Liver (tissue), 3 donors: Measurements from ENCODE around the gene CDH13.

ENCODE experiments used
- EGR1 ChIP-seq, 2 donors: IDR thresholded peaks; 2 replicates each; pipeline ENCODE4 v1.6.1; 2016 to 2018; ENCODE audit warnings: antibody characterized with exemption in 2 of 2, low read depth in 2 of 2
- FOXA2 ChIP-seq: IDR thresholded peaks from 2 replicates; pipeline ENCODE4 v1.6.1; 2016; ENCODE audit warnings: antibody characterized with exemption
- GABPA ChIP-seq, 2 donors: IDR thresholded peaks in 1 of 2; conservative IDR thresholded peaks in 1 of 2; 2 replicates each; pipeline ENCODE4 v1.6.1; 2016; ENCODE audit warnings: antibody characterized with exemption in 2 of 2, mild to moderate bottlenecking in 1 of 2, moderate library complexity in 1 of 2
- HNF4G ChIP-seq: IDR thresholded peaks from 2 replicates; pipeline ENCODE4 v1.6.1; 2016; ENCODE audit warnings: antibody characterized with exemption
- JUND ChIP-seq, 2 donors: IDR thresholded peaks; 2 replicates each; pipeline ENCODE4 v1.6.1; 2016; ENCODE audit warnings: antibody characterized with exemption in 2 of 2
- RAD21 ChIP-seq, 2 donors: IDR thresholded peaks; 2 replicates each; pipeline ENCODE4 v1.6.1; 2016; ENCODE audit warnings: antibody characterized with exemption in 2 of 2, mild to moderate bottlenecking in 2 of 2
- RXRA ChIP-seq, 2 donors: IDR thresholded peaks; 2 replicates each; pipeline ENCODE4 v1.6.1; 2017 to 2018; ENCODE audit warnings: antibody characterized with exemption in 2 of 2, mild to moderate bottlenecking in 1 of 2
- SP1 ChIP-seq: IDR thresholded peaks from 2 replicates; pipeline ENCODE4 v1.6.1; 2018; ENCODE audit warnings: antibody characterized with exemption, mild to moderate bottlenecking
- TAF1 ChIP-seq: conservative IDR thresholded peaks from 2 replicates; pipeline ENCODE4 v1.6.1; 2016; ENCODE audit warnings: antibody characterized with exemption, mild to moderate bottlenecking
- YY1 ChIP-seq: IDR thresholded peaks from 2 replicates; pipeline ENCODE4 v1.6.1; 2016; ENCODE audit warnings: antibody characterized with exemption, mild to moderate bottlenecking
- TF ChIP-seq, protein P1 (sequence below): fragments of 150-350 bp; IDR thresholded peaks from 2 replicates; pipeline ENCODE4 v1.5.1; 2017; ENCODE audit warnings: improper control_type of control experiment, low read depth, low read length; ENCODE audit not compliant: missing input control
- TF ChIP-seq, protein P2 (sequence below): IDR thresholded peaks from 2 replicates; pipeline ENCODE4 v1.6.1; 2016; ENCODE audit warnings: antibody characterized with exemption
- TF ChIP-seq, protein P3 (sequence below): IDR thresholded peaks from 2 replicates; pipeline ENCODE4 v1.6.1; 2016; ENCODE audit warnings: antibody characterized with exemption, mild to moderate bottlenecking
- TF ChIP-seq, protein P4 (sequence below): IDR thresholded peaks from 2 replicates; pipeline ENCODE4 v1.6.1; 2016; ENCODE audit warnings: antibody characterized with exemption
- donor health status: healthy.
- donor health status: healthy.

DNA sequence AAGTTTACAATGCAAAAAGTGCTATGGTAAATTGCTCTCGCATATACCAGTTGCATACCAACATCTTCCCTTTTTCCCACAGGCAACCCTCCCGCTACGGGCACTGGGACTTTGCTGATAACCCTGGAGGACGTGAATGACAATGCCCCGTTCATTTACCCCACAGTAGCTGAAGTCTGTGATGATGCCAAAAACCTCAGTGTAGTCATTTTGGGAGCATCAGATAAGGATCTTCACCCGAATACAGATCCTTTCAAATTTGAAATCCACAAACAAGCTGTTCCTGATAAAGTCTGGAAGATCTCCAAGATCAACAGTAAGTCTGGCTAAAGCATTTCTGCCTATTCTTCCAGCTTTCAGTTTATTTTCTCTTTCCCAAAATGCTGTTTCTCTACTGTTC, 1153.1 kb downstream of the CDH13 start:
- TF ChIP-seq, protein P1, sequence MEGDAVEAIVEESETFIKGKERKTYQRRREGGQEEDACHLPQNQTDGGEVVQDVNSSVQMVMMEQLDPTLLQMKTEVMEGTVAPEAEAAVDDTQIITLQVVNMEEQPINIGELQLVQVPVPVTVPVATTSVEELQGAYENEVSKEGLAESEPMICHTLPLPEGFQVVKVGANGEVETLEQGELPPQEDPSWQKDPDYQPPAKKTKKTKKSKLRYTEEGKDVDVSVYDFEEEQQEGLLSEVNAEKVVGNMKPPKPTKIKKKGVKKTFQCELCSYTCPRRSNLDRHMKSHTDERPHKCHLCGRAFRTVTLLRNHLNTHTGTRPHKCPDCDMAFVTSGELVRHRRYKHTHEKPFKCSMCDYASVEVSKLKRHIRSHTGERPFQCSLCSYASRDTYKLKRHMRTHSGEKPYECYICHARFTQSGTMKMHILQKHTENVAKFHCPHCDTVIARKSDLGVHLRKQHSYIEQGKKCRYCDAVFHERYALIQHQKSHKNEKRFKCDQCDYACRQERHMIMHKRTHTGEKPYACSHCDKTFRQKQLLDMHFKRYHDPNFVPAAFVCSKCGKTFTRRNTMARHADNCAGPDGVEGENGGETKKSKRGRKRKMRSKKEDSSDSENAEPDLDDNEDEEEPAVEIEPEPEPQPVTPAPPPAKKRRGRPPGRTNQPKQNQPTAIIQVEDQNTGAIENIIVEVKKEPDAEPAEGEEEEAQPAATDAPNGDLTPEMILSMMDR = no peak
- TF ChIP-seq, protein P2, sequence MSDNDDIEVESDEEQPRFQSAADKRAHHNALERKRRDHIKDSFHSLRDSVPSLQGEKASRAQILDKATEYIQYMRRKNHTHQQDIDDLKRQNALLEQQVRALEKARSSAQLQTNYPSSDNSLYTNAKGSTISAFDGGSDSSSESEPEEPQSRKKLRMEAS = no peak
- TF ChIP-seq JUND (IDR thresholded peaks at IDR 0.05) = no peak
- no peak for TF ChIP-seq RAD21 (IDR thresholded peaks at IDR 0.05)
- TF ChIP-seq TAF1 = no peak
- TF ChIP-seq YY1 = no peak
- no peak for TF ChIP-seq GABPA (IDR thresholded peaks at IDR 0.05 in 1 of 2, conservative IDR thresholded peaks at IDR 0.05 in 1 of 2)
- TF ChIP-seq EGR1 (IDR thresholded peaks at IDR 0.05; ENCODE audit: low read depth in 2 of 2) = no peak
- TF ChIP-seq, protein P3, sequence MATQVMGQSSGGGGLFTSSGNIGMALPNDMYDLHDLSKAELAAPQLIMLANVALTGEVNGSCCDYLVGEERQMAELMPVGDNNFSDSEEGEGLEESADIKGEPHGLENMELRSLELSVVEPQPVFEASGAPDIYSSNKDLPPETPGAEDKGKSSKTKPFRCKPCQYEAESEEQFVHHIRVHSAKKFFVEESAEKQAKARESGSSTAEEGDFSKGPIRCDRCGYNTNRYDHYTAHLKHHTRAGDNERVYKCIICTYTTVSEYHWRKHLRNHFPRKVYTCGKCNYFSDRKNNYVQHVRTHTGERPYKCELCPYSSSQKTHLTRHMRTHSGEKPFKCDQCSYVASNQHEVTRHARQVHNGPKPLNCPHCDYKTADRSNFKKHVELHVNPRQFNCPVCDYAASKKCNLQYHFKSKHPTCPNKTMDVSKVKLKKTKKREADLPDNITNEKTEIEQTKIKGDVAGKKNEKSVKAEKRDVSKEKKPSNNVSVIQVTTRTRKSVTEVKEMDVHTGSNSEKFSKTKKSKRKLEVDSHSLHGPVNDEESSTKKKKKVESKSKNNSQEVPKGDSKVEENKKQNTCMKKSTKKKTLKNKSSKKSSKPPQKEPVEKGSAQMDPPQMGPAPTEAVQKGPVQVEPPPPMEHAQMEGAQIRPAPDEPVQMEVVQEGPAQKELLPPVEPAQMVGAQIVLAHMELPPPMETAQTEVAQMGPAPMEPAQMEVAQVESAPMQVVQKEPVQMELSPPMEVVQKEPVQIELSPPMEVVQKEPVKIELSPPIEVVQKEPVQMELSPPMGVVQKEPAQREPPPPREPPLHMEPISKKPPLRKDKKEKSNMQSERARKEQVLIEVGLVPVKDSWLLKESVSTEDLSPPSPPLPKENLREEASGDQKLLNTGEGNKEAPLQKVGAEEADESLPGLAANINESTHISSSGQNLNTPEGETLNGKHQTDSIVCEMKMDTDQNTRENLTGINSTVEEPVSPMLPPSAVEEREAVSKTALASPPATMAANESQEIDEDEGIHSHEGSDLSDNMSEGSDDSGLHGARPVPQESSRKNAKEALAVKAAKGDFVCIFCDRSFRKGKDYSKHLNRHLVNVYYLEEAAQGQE = no peak
- TF ChIP-seq FOXA2 = peak; percentile 76
- TF ChIP-seq, protein P4, sequence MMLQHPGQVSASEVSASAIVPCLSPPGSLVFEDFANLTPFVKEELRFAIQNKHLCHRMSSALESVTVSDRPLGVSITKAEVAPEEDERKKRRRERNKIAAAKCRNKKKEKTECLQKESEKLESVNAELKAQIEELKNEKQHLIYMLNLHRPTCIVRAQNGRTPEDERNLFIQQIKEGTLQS = no peak
- no peak for TF ChIP-seq SP1
- TF ChIP-seq RXRA (IDR thresholded peaks at IDR 0.05) = peak in 1 of 2 donors; percentile 17
- TF ChIP-seq HNF4G = no peak
